Hepatocyte (in vitro differentiated cells): ENCODE data around the gene KCTD15.

Experiments used
- CTCF ChIP-seq: fragments of 200-600 bp; sonication (generic); IDR thresholded peaks from 2 replicates; pipeline ENCODE4 v1.5.1; 2016; ENCODE audit warnings: antibody characterized with exemption, mild to moderate bottlenecking; ENCODE audit not compliant: poor library complexity
- EZH2phosphoT487 ChIP-seq: fragments of 200-600 bp; sonication (generic); IDR thresholded peaks from one replicate; pipeline ENCODE4 v1.6.1; 2018; ENCODE audit warnings: antibody characterized with exemption, mild to moderate bottlenecking, low read depth, moderate library complexity; ENCODE audit not compliant: unreplicated experiment, severe bottlenecking

DNA sequence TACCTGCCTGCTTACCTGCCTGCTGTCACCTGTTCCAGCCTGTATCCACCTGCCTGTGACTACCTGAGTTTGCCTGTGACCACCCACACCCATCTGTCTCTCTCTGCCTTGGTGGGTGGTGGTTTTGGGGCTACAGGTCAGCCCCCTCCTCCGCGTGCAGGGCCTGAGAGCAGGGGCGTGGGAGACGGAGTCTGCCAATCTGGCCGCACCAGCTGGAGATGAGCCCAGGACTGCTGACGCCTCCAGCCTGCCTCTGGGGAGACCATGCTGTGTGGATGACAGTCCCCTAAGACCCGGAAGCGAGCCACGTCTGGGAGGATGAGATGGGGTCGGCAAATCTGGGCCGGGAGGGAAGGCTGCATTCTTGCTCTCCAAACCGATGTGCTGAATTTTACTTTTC, 15.9 kb upstream of the KCTD15 start:
- TF ChIP-seq CTCF (no peak), EZH2phosphoT487 (no peak)
